Retina (tissue), 1 donor: Measurements from ENCODE around the gene TREM2.
"Not testable (repeated sequence)": the region's sequence is repeated elsewhere in the genome, so short reads cannot be mapped to it uniquely, and the experiment has no call there.

ENCODE experiments used
- DNase-seq: peaks from one replicate; pipeline ENCODE4 v3.0.0-alpha.2; 2016

Gene TREM2

DNA sequence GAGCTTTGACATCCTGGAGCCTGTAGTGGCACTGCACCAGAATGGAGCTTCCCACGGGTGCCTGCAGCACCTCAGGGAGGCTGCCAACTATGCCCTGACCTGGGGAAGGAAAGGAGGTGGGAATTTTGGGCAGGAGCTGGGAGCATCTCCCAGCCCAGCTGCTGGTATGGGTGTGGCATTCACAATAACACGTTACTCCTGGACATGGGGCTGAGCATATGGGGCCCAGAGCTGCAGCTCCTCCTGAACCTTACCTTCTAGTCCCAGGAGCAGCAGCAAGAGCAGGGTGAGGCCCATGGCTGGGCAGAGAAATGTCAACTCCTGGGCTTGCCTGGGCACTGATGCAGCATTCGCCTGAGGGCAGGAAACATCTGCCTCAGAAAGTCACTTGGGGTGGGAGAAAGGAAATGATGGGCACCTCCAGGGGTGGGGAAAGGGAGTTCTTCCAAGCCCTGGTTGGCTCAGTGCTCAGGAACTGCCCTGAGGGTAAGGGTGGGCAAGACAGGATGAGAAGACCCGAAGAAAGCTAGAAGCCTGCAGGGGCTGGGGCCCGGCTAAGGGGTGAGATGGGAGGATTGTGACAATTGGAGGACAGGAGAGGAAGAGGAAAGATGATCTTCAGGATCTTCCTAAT, 8.8 kb downstream of the TREM2 start, which contains the start of gene TREML1:
TSS of gene TREML1 (minus strand) at position 356 of the 634 bp plus-strand sequence. CDS start at position 297, 59 bp downstream.
- DNase-seq: no peak

DNA sequence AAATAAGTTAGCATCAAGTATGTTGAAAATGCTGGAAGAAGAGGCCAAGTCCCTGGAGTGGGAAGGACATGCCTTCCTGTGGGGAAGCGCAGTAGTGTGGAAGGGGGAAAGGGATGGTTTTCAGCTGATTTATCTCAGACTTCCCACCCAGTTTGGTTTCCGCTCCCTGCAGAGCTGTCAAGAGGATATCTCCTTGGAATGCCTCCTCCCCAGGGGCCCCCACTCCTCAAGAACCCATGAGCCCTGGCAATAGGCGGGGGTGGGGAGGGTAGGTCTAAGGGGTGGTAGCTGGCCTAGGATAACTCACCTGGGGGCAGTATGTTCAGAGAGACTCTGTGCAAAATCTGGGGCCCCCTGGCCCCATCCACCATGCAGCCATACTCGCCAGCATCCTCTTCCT, 9.5 kb downstream of the TREM2 start:
- DNase-seq: no peak

DNA sequence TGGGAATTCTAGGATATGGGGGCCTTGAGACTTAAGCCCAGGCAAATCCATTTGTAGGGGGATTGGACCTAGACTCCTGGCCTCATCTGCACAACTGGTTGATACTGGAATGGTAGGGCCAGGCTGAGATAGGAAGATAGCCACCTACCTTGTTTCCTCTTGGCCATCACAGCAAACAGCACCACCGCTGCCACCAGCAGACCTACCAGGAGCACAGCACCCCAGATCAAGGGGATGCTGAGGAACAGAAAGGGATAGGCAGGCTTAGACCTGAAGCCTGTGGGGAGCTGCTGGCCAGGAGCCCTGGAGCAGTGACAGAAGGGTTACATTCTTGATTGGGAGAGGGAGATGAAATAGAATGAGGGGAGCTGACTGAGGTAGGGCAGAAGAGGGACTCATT, 12.2 kb downstream of the TREM2 start:
- DNase-seq: no peak

DNA sequence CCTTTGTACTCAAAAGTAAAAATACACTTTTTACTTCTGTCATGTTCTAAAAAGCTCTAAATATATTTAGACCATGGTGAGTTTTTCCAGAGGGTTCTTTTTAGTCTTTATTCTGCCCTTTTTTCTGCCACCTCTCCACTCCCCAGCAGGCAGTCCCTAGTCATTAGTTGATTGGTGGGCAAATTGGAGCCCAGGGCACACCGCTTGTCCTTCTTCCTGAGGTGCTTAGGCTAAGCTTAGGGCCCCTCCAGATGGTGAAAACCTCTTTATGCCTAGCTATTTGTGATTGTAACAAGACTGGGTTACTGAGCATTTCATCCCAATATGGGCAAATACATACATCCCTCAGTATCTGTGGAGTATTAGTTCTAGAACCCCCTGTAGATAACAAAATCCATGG, 15.0 kb downstream of the TREM2 start:
- no peak for DNase-seq

DNA sequence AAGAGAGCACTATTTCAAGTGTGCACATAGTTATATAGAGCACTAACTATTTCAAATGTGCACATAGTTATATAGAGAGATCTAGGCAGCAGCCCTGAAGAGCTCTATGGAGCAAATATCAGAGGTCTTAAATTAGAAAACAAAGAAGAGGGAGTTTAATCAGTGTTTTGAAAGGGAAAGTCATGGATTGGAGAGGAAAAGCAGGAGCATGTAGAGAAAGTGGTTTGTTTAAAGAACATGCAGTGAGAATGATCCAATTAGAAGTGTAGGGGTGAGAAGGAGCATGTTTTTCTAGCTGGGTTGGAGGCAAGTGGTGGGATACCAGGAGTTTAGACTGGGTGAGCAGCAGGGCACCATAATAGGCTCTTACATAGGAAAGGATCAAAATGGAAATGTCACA, 26.0 kb downstream of the TREM2 start:
- no peak for DNase-seq

DNA sequence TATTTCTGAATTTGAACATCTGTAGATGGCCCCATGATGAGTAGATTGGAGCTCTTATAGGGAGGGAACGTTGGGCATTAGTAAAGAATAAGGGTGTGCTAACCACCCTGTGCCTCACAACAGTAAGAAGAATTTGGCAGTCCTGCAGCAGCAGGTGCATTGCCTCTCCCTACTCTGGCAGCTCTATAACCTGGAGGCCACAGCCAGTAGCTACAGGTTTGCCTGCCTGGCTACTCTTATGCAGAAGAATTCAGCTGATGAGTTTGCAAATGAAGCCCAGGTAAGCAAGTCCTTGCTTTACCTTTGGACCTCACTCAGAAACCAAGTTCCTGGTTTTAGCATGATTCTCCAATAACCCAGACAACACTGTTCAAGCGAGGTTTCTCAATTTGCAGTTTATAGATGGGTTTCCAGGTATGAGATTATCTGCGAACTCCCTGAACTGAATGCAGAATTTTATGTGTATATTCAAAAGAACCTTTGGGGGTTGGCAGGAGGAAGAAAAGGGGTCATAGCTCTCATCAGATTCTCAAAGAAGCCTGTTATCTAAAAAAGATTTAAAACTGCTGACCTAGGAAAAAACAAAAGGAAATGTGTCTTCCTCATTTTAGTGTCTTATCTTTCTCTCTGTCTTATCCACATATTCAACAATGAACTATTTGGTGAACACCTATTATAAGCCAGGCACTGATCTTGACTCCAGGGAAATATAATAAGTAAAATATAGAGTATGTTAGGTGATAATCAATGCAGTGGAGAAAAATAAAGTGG, 27.7 kb downstream of the TREM2 start:
- no peak for DNase-seq

DNA sequence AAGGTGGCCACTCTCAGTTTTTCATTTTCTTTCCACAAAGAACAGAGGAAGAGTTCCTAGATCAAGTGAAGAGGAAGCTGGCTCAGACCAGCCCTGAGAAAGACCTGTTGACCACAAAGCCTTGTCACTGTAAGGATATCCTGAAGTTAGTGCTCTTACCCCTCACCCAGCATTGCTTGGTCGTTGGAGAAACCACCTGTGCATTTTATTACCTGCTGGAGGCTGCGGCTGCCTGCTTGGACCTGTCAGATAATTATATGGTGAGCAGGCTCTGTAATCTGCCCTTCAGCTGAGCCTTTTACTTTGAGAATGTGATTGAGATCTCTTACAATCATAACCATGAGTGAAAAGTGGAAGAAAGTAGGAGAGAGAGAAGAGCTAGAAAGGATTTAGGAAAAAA, 30.7 kb downstream of the TREM2 start:
- no peak for DNase-seq

DNA sequence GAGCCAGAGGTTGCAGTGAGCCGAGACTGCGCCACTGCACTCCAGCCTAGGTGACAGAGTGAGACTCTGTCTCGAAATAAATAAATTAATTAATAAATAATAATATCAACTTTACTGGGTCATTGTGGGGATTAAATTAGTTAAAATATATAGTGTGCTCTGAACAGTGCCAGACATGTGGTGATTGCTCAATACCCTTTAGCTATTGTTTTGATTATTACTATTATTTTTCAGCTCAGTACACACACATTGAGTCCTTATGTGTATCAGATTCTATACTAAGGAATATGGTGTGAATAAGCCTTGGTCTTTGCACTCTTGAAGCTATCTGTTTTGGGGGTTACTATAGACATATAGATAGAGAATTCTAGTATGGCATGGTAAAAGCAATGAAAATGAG, 37.6 kb downstream of the TREM2 start:
- no peak for DNase-seq

DNA sequence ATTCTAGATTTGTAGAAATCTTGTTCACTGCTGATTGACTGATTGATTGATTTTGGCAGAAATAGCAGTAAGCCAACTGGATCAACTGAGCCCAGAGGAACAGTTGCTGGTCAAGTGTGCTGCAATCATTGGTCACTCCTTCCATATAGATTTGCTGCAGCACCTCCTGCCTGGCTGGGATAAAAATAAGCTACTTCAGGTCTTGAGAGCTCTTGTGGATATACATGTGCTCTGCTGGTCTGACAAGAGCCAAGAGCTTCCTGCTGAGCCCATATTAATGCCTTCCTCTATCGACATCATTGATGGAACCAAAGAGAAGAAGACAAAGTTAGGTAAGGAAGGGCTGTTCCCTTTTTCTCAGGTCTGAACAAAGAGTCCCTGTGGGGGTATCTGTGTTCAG, 40.0 kb downstream of the TREM2 start:
- DNase-seq: no peak

DNA sequence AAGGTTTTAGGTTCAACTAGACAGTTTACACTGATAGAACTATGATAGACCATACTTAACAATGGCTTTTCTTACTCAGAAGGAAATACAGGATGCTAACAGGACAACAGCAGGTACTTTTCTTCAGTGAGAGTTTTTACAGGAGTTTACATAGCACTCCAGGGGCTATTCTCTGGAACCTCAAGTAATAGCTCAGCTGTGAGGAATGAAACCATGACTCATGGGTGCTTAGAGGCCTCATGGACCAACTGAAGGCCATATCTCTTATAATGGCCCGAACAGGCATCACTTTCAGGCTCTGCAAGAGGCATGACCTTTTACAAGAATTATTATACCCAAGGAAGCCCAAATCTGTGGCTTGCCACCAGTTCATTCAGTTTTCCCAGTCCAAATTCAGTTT, 40.5 kb downstream of the TREM2 start:
- DNase-seq: no peak

DNA sequence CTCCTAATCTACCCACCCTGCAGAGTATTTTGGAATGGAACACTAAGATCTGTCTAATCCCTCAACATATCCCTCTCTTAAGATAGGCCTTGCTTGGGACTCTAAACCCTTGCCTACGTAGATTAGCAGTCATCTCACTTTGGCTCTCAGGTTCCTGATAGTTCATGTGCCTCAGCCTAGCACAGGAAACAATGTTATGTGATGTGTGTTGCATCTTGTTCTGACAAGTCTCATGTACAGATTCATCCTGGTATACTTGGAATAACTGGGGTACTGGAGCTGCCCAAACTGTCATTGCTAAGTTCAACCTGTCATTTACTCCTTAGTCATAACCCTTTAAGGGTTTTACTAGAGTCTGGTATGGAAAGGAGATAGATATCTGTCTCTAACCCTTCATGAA, 42.9 kb downstream of the TREM2 start:
- no peak for DNase-seq

DNA sequence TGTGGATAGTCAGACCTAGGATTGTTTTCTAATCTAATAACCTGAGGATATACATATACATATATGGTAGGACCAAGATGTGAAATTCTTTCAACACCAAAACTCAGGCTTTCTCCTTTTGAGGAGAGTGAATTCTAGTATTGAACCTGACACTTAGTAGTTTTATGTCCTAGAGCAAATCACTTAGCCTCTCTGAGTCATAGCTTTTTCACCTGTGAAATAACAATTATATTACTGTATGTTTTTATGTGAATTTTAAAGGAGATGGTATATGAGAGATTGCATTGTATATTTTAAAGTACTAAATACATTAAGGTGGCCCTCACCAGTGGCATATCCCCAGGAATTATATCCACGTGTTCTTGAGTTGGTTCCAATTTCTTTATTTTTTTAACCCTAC, 43.4 kb downstream of the TREM2 start:
- no peak for DNase-seq

DNA sequence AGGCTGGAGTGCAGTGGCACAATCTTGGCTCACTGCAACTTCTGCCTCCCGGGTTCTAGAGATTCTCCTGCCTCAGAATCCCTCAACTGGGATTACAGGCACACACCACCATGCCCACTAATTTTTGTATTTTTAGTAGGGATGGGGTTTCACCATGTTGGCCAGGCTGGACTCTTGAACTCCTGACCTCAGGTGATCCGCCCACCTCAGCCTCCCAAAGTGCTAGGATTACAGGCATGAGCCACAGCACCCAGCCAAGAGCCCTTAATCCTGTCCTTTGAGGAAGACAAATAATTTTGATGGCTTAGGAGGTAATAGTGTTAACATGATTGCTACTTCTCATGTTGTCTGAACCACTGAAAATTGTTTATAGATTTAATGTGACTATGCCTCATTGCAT, 47.9 kb downstream of the TREM2 start:
- not testable (repeated sequence) for DNase-seq

DNA sequence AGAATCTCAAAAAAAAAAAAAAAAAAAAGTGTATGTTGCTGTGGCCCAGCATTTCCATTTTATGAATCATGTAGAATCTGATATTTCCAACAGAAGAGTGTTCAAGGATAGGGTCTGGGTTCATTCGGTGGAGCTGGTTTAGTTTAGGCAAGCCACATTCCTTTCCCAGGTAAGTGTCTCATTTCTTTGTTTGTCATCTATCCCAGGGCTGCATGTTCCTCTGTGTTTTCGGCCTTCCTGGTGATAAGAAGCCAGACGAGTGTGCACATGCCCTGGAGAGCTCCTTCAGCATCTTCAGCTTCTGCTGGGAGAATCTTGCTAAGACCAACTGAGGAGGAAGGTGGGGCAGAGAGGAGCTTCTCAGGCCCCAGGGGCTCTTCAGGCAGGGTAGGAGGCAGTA, 51.9 kb downstream of the TREM2 start:
- no peak for DNase-seq
